ENCODE data around the gene DHDH. TPM values are rescaled to one million over a fixed set of nuclear protein-coding genes. Genes with fewer than 3 reads are reported as not detected.

The DHDH gene
- total and polyA plus RNA-seq, 2 of the 13 experiments (the other 11 are each of a cell fraction or from before 2014, with no cell fraction given), result 0.13 to 0.91 TPM

- TF ChIP-seq ZHX2 (IDR thresholded peaks at IDR 0.05; ENCODE audit: low read depth) (0 out of 2 replicates have a peak, but pooled peaks have one; percentile 29), ZHX2 (CRISPR knock-in tag; IDR thresholded peaks at IDR 0.05; ENCODE audit: borderline replicate concordance) (no peak), ZNF510 (CRISPR knock-in tag; IDR thresholded peaks at IDR 0.05; ENCODE audit: low read depth) (0 out of 2 replicates have a peak, but pooled peaks have one; percentile 72), ZNF891 (CRISPR knock-in tag; IDR thresholded peaks at IDR 0.05) (no peak; the same call in 1 of the 2 replicates), ZNF260 (CRISPR knock-in tag; IDR thresholded peaks at IDR 0.05; ENCODE audit: borderline replicate concordance, low read depth) (no peak), ZNF121 (CRISPR knock-in tag; IDR thresholded peaks at IDR 0.05) (peak; percentile 41; the same call in 1 of the 2 replicates), PHF20 (CRISPR knock-in tag; IDR thresholded peaks at IDR 0.05) (no peak; the same call in 1 of the 2 replicates), ZNF430 (CRISPR knock-in tag; IDR thresholded peaks at IDR 0.05) (peak; percentile 73), ZNF460 (CRISPR knock-in tag; IDR thresholded peaks at IDR 0.05; ENCODE audit: borderline replicate concordance) (no peak), NR0B2 (CRISPR knock-in tag; IDR thresholded peaks at IDR 0.05) (no peak), MEF2D (CRISPR knock-in tag; IDR thresholded peaks at IDR 0.05) (peak; percentile 92), THRA (CRISPR knock-in tag; IDR thresholded peaks at IDR 0.05; ENCODE audit: borderline replicate concordance) (peak; percentile 71; the same call in 1 of the 2 replicates), MIXL1 (CRISPR knock-in tag; IDR thresholded peaks at IDR 0.05) (no peak; the same call in 1 of the 2 replicates), KLF9 (CRISPR knock-in tag; IDR thresholded peaks at IDR 0.05; ENCODE audit: low read depth) (no peak; the same call in 1 of the 2 replicates), REST (IDR thresholded peaks at IDR 0.05; ENCODE audit: borderline replicate concordance in 1 of 2, low read depth in 1 of 2, low read length in 2 of 2) (no peak), GTF2F1 (IDR thresholded peaks at IDR 0.05; ENCODE audit: low read length) (no peak)
Measured at GRCh38 chr19:48962029-48962848, 28.7 kb downstream of the DHDH start (continued).
